ENCODE results near the gene SFMBT2. TPM values are rescaled to one million over a fixed set of nuclear protein-coding genes. Genes with fewer than 3 reads are reported as not detected.

The SFMBT2 gene
- total and polyA plus RNA-seq, 10 of the 15 experiments (the other 5 are each of a cell fraction or from before 2014, with no cell fraction given), result 2.8 to 29.6 (median 15.1) TPM

- Histone ChIP-seq H3K9me3 (replicated peaks; ENCODE audit: control insufficient read depth, insufficient read depth, low read length) (no peaks in the 10 kb centered on the region), H4K20me1 (ENCODE audit: control insufficient read depth, insufficient read depth) (no peaks in the 10 kb centered on the region; the same call in none of the 2 replicates), H2AFZ (ENCODE audit: control insufficient read depth, low read depth, low read length) (no peak overlapping the region), H3K4me2 (ENCODE audit: control insufficient read depth, insufficient read depth) (peak overlapping the region; percentile 49; the same call in 1 of the 2 replicates), H3K4me3 (no peak overlapping the region), H3K79me2 (ENCODE audit: control insufficient read depth, insufficient read depth, low read length) (peaks cover 4% of the 10 kb centered on the region), H3K36me3 (ENCODE audit: control insufficient read depth in 2 of 2, insufficient read depth in 2 of 2, low read length in 1 of 2) (peaks cover 7 to 15% of the 10 kb centered on the region in 2 experiments), H3K9ac (ENCODE audit: control insufficient read depth, insufficient read depth, low read length) (no peak overlapping the region; the same call in 1 of the 2 replicates), H3K27me3 (replicated peaks in 1 of 2; ENCODE audit: control insufficient read depth in 2 of 2, insufficient read depth in 2 of 2, low read length in 1 of 2) (no peaks in the 10 kb centered on the region), H3K4me1 (ENCODE audit: control insufficient read depth, insufficient read depth, low read length) (peaks cover 22% of the 10 kb centered on the region), H3K27ac (ENCODE audit: control insufficient read depth, insufficient read depth) (peak overlapping the region; percentile 31; the same call in 1 of the 2 replicates)
- SMC1A ChIA-PET (ENCODE audit: uncharacterized antibody, unreplicated experiment), result interaction anchor here (0.6 to 1.5 kb wide), 9 partner anchors 8 to 478 kb away, joined by 3 to 4 read pairs (median 4); no protein-coding TSS in a partner anchor
- intact Hi-C loops (cut with micrococcal nuclease; ENCODE audit: unreplicated experiment), result no loop called here
- POLR2A ChIA-PET, result no interaction called here
- WGBS (ENCODE audit: insufficient coverage, insufficient replicate concordance, low lambda C conversion rate, missing lambda C conversion rate), result 25% methylated on average over 8 of the region's 8 CpGs
- DNase-seq (ENCODE audit: low read depth, low spot score) (no peak), ATAC-seq (peak; percentile 78), FAIRE-seq (peak; percentile 27)
- RAD21 ChIA-PET (ENCODE audit: unreplicated experiment), result interaction anchor here (0.7 to 1.7 kb wide), 7 partner anchors 145 to 428 kb away, joined by 3 to 12 read pairs (median 3); partner anchors contain the start of gene SFMBT2
- no TSS peak for BruUV-seq (replicated peaks)
- CTCF ChIA-PET, result interaction anchor here (0.7 to 3.7 kb wide), 15 partner anchors 8 to 525 kb away, joined by 3 to 17 read pairs (median 4); partner anchors contain the start of gene SFMBT2
- in situ Hi-C loops (cut with MboI), result no loop called here
- peak; percentile 87 for TF ChIP-seq SIN3A (IDR thresholded peaks at IDR 0.05; ENCODE audit: low read depth, low read length)
- no peak for TF ChIP-seq NBN (IDR thresholded peaks at IDR 0.05)
- TF ChIP-seq POU2F2 (IDR thresholded peaks at IDR 0.05; ENCODE audit: borderline replicate concordance, low read depth, low read length), result peak; percentile 74; the same call in 1 of the 3 replicates
- no peak for TF ChIP-seq TCF7 (IDR thresholded peaks at IDR 0.05; ENCODE audit: borderline replicate concordance)
- no peak for TF ChIP-seq SIX5 (IDR thresholded peaks at IDR 0.05; ENCODE audit: low read depth, low read length, severe bottlenecking)
- TF ChIP-seq ATF2 (IDR thresholded peaks at IDR 0.05; ENCODE audit: low read length), result no peak
- peak; percentile 88 for TF ChIP-seq MXI1 (IDR thresholded peaks at IDR 0.05; ENCODE audit: low read depth, low read length)
- TF ChIP-seq ZNF687 (IDR thresholded peaks at IDR 0.05), result no peak
- no peak for TF ChIP-seq NFXL1 (IDR thresholded peaks at IDR 0.05; ENCODE audit: borderline replicate concordance)
- TF ChIP-seq NR2C2 (IDR thresholded peaks at IDR 0.05; ENCODE audit: borderline replicate concordance, control insufficient read depth, insufficient read length, low read depth), result no peak
- no peak for TF ChIP-seq RB1 (IDR thresholded peaks at IDR 0.05; ENCODE audit: borderline replicate concordance)
- no peak for TF ChIP-seq HDGF (IDR thresholded peaks at IDR 0.05)
- TF ChIP-seq, protein P1, sequence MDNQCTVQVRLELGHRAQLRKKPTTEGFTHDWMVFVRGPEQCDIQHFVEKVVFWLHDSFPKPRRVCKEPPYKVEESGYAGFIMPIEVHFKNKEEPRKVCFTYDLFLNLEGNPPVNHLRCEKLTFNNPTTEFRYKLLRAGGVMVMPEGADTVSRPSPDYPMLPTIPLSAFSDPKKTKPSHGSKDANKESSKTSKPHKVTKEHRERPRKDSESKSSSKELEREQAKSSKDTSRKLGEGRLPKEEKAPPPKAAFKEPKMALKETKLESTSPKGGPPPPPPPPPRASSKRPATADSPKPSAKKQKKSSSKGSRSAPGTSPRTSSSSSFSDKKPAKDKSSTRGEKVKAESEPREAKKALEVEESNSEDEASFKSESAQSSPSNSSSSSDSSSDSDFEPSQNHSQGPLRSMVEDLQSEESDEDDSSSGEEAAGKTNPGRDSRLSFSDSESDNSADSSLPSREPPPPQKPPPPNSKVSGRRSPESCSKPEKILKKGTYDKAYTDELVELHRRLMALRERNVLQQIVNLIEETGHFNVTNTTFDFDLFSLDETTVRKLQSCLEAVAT (IDR thresholded peaks at IDR 0.05), result no peak
- TF ChIP-seq, protein P2, sequence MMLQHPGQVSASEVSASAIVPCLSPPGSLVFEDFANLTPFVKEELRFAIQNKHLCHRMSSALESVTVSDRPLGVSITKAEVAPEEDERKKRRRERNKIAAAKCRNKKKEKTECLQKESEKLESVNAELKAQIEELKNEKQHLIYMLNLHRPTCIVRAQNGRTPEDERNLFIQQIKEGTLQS (IDR thresholded peaks at IDR 0.05; ENCODE audit: borderline replicate concordance, extremely low read depth, low read depth, low read length), result no peak
- no peak for TF ChIP-seq ZNF24 (IDR thresholded peaks at IDR 0.05)
- TF ChIP-seq HDAC6 (IDR thresholded peaks at IDR 0.05; ENCODE audit: unreplicated experiment), result no peak
- TF ChIP-seq DPF2 (IDR thresholded peaks at IDR 0.05), result no peak
- no peak for TF ChIP-seq RAD21 (IDR thresholded peaks at IDR 0.05; ENCODE audit: insufficient read depth, low read depth, low read length)
These were observed 151.8 kb downstream of the SFMBT2 start for GRCh38 chr10:7258948-7259523.
